Smooth muscle cell (in vitro differentiated cells): ENCODE measurements around the gene LCOR. TPM values are rescaled to one million over a fixed set of nuclear protein-coding genes. Genes with fewer than 3 reads are reported as not detected.

ENCODE experiments used
- DNase-seq: peaks from one replicate; lab custom pipeline; 2025; ENCODE audit not compliant: unreplicated experiment; lab: John Stamatoyannopoulos, UW
- H2AFZ ChIP-seq: fragments of 200-600 bp; sonication (generic); 2 replicates; pipeline ENCODE4 v1.6.0; 2016; ENCODE audit warnings: antibody characterized with exemption, low read depth, mild to moderate bottlenecking
- H3F3A ChIP-seq: fragments of 200-600 bp; sonication (generic); 2 replicates; pipeline ENCODE4 v1.6.0; 2017; ENCODE audit warnings: antibody characterized with exemption, low read depth
- H3K27ac ChIP-seq: fragments of 200-600 bp; sonication (generic); 2 replicates; pipeline ENCODE4 v1.5.1; 2016; ENCODE audit warnings: low read depth, mild to moderate bottlenecking
- H3K27me3 ChIP-seq: fragments of 200-600 bp; sonication (generic); 2 replicates; pipeline ENCODE4 v1.6.1; 2016; ENCODE audit warnings: low read depth, mild to moderate bottlenecking
- H3K36me3 ChIP-seq: fragments of 200-600 bp; sonication (generic); 2 replicates; pipeline ENCODE4 v1.5.1; 2016; ENCODE audit warnings: low read depth
- H3K4me1 ChIP-seq: fragments of 200-600 bp; sonication (generic); 2 replicates; pipeline ENCODE4 v1.5.1; 2016; ENCODE audit warnings: low read depth
- H3K4me2 ChIP-seq: fragments of 200-600 bp; sonication (generic); 2 replicates; pipeline ENCODE4 v1.6.0; 2016; ENCODE audit warnings: mild to moderate bottlenecking
- H3K4me3 ChIP-seq: fragments of 200-600 bp; sonication (generic); 2 replicates; pipeline ENCODE4 v1.5.1; 2016; ENCODE audit warnings: mild to moderate bottlenecking
- H3K79me2 ChIP-seq: fragments of 200-600 bp; sonication (generic); 2 replicates; pipeline ENCODE4 v1.6.0; 2016; ENCODE audit warnings: low read depth, mild to moderate bottlenecking
- H3K9ac ChIP-seq: fragments of 200-600 bp; sonication (generic); 2 replicates; pipeline ENCODE4 v1.6.0; 2016; ENCODE audit warnings: low read depth
- H3K9me3 ChIP-seq: fragments of 200-600 bp; sonication (generic); replicated peaks from 2 replicates; pipeline ENCODE4 v1.5.1; 2016; ENCODE audit warnings: low read depth
- H4K20me1 ChIP-seq: fragments of 200-600 bp; sonication (generic); 2 replicates; pipeline ENCODE4 v1.6.0; 2016; ENCODE audit warnings: low read depth
- WGBS: methylation state at CpG from one replicate; pipeline ENCODE4 v1.1.7; 2016; ENCODE audit warnings: low lambda C conversion rate; 5-methylcytosine and 5-hydroxymethylcytosine counted together
- polyA plus RNA-seq: library from polyadenylated mRNA; unstranded; fragments of >200 nt; fragmentation: Nextera tagmentation; extraction: Ambion mirVana; gene quantifications from 2 replicates; pipeline ENCODE4 v1.2.1, GENCODE V29; 2016
- total RNA-seq: library from RNA; depleted of rRNA; stranded (reverse); fragments of >200 nt; gene quantifications from 2 replicates; pipeline ENCODE4 v1.2.3, GENCODE V29; 2014
- TF ChIP-seq, protein P1 (sequence below): fragments of 200-600 bp; sonication (generic); IDR thresholded peaks from 2 replicates; pipeline ENCODE4 v1.5.1; 2017; ENCODE audit warnings: borderline replicate concordance, mild to moderate bottlenecking, antibody characterized with exemption; ENCODE audit not compliant: insufficient read depth, poor library complexity, severe bottlenecking

The LCOR gene
- 27.8 and 29.9 TPM in 2 replicates for total RNA-seq
- 10.6 and 20.7 TPM in 2 replicates for polyA plus RNA-seq

DNA sequence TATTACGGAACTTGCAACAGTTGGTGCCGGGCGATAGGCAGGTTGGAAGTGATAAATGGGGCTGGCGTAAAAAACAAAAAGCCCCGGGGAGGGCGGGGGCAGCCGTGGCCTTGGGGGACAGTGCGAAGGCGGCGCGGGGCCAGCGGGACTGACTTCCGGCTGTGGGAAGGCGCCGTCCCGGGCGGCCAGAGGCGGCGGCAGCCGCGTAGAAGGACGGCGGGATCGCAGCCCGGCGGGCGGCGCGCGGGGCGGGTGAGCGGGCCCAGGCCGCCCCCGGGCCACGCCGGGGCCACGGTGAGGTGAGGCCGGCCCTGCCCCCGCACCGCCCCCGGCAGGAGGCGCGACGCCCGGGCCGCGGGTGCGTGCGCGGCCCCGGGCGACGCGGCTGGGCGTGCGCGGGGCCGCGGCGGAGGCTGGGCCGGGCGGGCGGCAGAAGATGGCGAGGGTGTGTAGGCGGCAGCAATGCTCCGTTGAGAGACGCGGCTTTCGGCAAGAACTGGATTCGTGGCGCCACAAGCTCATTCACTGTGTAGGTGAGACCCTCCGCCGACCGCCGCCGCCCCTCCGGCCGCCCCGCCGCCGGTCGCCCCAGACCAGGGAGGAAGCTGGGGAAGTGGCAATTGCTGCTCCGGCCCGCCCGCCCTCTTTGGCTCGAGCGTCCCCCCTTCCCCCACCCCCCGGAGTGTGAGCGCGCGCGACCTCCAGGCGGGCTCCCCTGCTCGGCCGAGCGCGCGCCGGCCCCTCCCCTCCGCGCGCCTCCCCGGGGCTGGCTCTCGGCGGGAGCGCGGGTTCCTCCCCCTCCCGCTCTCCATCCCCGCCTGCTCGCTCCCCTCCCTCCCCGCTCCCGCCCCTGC, at the start of gene LCOR:
Gene LCOR, plus strand, starts transcription at position 432 of the 854 bp plus-strand sequence. CDS start 116,760 bp downstream, outside the sequence.
- Histone ChIP-seq H3F3A (peaks cover 9% of the 10 kb centered on the region), H3K4me3 (peak within 1 kb of the TSS; percentile 91), H3K79me2 (peaks cover 35% of the 10 kb centered on the region), H3K9me3 (no peaks in the 10 kb centered on the region), H3K4me2 (peak within 1 kb of the TSS; percentile 89), H3K9ac (peak within 1 kb of the TSS; percentile 83), H4K20me1 (peaks cover 37% of the 10 kb centered on the region), H3K27me3 (no peaks in the 10 kb centered on the region), H3K27ac (peak within 1 kb of the TSS; percentile 74), H2AFZ (peak within 1 kb of the TSS; percentile 75), H3K36me3 (no peaks in the 10 kb centered on the region), H3K4me1 (peaks cover 23% of the 10 kb centered on the region)
- DNase-seq: peak; percentile 87
- WGBS: under 1% methylated on average over 26 of the region's 112 CpGs
- TF ChIP-seq, protein P1, sequence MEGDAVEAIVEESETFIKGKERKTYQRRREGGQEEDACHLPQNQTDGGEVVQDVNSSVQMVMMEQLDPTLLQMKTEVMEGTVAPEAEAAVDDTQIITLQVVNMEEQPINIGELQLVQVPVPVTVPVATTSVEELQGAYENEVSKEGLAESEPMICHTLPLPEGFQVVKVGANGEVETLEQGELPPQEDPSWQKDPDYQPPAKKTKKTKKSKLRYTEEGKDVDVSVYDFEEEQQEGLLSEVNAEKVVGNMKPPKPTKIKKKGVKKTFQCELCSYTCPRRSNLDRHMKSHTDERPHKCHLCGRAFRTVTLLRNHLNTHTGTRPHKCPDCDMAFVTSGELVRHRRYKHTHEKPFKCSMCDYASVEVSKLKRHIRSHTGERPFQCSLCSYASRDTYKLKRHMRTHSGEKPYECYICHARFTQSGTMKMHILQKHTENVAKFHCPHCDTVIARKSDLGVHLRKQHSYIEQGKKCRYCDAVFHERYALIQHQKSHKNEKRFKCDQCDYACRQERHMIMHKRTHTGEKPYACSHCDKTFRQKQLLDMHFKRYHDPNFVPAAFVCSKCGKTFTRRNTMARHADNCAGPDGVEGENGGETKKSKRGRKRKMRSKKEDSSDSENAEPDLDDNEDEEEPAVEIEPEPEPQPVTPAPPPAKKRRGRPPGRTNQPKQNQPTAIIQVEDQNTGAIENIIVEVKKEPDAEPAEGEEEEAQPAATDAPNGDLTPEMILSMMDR: no peak

GRCh38 chr10:96784253-96784652, 47.8 kb upstream of the LCOR start:
- Histone ChIP-seq H3F3A (no peaks in the 10 kb centered on the region), H3K27ac (no peak overlapping the region), H3K36me3 (no peaks in the 10 kb centered on the region), H2AFZ (no peak overlapping the region), H3K9ac (no peak overlapping the region), H3K79me2 (no peaks in the 10 kb centered on the region), H4K20me1 (no peaks in the 10 kb centered on the region), H3K27me3 (no peaks in the 10 kb centered on the region), H3K4me2 (no peak overlapping the region), H3K4me1 (no peaks in the 10 kb centered on the region), H3K4me3 (no peak overlapping the region), H3K9me3 (no peaks in the 10 kb centered on the region)
- DNase-seq: no peak
- 93% methylated on average over 4 of the region's 4 CpGs for WGBS
- TF ChIP-seq, protein P1: no peak

DNA sequence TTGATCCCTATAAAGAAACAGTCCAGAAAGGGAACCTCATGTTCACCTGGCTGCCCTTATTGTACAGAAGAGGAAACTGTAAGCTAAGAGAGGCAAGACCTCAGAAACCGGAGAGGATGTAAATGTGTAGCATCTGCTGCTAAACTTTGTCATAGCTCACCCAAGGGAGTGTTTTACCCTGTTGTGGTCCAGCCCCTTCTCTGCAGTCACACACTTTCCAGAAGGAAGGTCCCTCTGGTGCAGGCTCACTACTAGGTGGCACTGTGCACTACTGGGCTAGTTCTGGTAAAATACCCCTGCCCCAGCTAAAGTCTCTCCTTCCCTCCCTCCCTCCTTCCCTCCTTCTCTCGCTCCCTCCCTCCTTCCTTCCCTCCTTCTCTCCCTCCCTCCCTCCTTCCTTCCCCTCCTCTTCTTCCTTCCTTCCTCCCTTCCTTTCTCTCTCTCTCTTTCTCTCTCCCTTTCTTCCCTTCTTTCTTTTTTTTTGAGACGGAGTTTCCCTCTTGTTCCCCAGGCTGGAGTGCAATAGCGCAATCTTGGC, 42.5 kb upstream of the LCOR start:
- no peak overlapping the region for H3K9ac ChIP-seq
- no peaks in the 10 kb centered on the region for H3K4me1 ChIP-seq
- no peaks in the 10 kb centered on the region for H3K9me3 ChIP-seq
- H3K4me2 ChIP-seq: no peak overlapping the region
- no peaks in the 10 kb centered on the region for H3K79me2 ChIP-seq
- no peak overlapping the region for H3K4me3 ChIP-seq
- TF ChIP-seq, protein P1: no peak
- no peak for DNase-seq
- H4K20me1 ChIP-seq: no peaks in the 10 kb centered on the region
- peaks cover 29% of the 10 kb centered on the region for H3K27me3 ChIP-seq
- H3F3A ChIP-seq: no peaks in the 10 kb centered on the region
- 84% methylated on average over 3 of the region's 4 CpGs for WGBS
- H3K36me3 ChIP-seq: no peaks in the 10 kb centered on the region
- H3K27ac ChIP-seq: no peak overlapping the region
- H2AFZ ChIP-seq: no peak overlapping the region
